Measurements from ENCODE around the gene SAMD11.

SAMD11 gene

DNA sequence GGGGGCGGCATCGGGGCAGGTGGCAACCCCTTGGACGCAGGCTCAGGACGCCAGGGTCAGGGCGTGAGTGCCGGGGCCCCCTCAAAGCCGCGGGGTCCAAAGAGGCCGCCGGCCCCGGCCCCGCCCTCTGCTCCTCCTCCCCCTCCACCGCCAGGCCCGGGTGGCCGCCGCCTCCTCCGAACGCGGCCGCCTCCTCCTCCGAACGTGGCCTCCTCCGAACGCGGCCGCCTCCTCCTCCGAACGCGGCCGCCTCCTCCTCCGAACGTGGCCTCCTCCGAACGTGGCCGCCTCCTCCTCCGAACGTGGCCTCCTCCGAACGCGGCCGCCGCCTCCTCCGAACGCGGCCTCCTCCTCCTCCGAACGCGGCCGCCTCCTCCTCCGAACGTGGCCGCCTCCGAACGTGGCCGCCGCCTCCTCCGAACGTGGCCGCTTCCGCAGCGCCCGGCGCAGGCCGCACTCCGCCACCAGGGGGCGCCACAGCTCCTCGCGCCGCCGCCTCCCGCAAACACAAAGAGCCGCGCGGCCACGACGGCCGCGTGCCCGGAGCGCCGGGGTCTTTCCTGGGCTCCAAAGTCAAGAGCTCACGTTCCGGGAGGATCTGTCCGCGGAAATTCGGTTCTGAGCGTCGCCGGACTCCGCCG is 19.3 kb upstream of the SAMD11 start:
- DNase-seq (ENCODE audit: low read depth): peak; percentile 75

DNA sequence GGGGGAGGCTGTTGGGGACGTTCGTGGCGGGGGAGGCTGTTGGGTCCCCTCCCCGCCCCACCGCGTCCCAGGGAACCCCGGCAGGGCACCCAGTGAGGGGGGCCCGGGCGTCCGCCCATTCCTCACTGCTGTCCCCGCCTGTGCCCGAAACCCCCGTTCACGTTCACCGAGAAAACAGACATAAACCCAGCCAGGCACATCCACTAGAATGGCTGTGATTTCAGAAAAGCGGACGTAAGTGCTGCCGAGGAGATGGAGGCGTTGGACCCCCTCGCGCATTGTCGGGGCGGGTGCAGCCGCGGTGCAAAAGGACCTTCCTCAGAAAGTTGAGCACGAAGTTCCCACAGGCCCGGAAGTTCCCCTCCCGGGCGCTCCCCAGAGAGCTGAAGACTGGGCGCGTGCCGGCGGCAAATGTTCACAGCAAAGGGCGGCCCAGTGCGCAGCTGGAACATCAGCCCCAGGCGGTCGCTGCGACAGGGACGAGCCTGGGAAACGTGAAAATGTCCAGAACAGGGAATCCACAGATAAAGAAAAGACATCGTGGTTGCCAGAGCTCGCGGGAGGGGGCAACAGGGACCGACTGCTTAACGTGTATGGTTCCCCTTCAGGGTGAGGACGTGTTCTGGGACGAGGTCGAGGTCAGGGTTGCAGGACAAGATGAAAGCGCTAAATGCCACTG is 18.5 kb upstream of the SAMD11 start:
- DNase-seq (ENCODE audit: low read depth): no peak

GRCh38 chr1:905811-906599 is 17.7 kb upstream of the SAMD11 start:
- no peak for DNase-seq (ENCODE audit: low read depth)

DNA sequence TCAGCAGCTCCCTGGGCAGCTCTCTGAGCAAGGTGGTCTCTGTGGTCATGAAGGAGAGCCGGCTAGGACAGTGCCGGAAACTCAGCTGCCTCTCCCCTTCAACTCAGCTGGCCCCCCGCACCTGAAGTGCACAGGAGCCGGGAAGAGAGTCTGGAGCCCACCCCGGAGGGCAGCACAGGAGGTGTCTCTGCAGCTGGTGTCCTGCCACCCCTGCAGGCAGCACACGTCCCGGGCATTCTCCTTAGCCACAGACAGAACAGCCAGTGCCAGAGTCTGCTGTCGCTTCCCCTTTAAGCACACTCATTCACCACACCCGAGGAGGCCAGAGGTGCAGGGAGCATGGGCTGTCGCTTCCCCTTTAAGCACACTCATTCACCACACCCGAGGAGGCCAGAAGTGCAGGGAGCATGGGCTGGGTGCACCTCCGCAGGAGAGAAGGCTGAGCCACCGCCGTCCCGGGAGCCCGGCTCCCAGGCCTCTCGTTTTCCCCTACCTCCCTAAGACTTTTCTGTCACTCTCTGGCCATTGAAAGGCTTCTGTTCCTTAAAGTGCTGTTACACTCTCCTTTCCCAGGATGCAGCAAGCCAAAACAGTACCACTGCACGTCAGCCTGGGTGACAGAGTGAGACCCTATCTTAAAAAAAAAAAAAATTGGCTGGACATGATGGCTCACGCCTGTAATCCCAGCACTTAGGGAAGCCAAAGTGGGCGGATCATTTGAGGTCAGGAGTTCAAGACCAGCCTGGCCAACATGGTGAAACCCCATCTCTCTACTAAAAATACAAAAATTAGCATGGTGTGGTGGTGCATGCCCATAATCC is 16.9 kb upstream of the SAMD11 start:
- peak; percentile 75 for DNase-seq (ENCODE audit: low read depth)

DNA sequence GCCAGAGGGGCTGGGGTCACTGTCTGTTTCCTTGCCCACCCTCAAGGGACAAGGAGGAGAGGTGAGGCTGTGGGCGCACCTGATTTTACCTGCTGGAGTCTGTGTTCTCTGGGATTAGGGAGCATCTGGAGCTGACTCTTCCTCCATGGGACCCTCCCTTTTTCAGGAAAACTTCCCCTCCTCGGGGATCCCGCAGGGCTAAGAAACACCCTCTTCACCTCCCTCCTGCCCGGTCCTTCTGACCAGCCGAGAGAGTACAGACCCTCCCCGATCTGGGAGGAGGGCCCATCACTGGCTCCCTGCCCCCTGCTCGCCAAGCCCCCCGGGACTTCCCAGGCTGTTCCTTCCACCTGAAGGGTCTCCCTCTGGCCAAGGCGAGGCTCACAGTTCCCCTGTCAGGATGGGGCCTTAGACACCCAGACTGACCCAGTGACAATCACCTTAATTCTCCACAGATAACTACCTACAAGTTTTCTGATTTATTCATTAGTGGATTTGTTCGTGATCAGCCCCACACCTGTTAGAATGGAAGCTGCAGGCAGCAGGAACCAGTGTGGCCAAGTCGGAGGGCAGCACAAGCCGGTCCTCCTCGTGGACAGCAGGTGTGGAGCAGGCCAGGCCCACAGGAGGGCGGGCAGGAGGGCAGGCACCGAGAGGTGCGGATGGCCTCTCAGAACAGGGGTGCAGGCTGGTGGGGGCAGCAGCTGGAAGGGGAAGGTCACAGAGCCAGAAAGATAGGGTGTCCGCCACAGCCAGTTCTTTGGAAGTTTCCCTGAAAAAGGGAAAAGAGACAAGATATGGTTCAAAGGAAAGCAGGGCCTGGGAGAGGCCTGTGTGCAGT is 15.9 kb upstream of the SAMD11 start:
- no peak for DNase-seq (ENCODE audit: low read depth)

- no peak for DNase-seq (ENCODE audit: low read depth)
Measured at GRCh38 chr1:908661-909060, 15.1 kb upstream of the SAMD11 start.

GRCh38 chr1:909861-910310 is 13.8 kb upstream of the SAMD11 start:
- DNase-seq (ENCODE audit: low read depth): no peak

DNA sequence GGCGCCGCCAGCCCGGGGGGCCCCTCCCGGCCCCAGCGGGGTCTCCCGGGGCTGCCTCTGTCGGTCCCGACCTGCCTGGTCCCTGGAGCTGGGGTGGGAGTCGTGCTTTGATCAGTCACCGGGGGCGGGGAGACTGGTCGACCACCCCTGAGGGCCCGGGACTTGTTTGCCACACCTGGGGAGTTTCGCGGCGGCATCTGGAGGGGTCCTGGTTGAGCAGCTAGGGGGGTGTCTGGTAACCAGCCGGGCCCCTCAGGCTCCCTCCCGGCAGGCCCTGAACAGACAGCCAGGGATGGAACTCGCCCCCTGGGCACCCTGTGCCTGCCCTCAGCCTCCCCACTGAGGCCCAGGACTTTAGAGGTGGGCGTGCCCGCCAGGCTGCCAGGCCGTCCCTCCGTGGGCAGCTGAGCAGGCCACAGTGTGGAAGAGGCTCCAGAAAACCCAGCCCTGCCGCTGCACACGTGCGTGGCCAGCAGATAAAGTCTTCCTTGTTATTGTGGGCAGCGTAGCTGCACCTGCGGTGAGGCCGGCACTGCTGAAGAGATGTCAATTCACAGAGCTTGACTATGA is 13.3 kb upstream of the SAMD11 start:
- no peak for DNase-seq (ENCODE audit: low read depth)

DNA sequence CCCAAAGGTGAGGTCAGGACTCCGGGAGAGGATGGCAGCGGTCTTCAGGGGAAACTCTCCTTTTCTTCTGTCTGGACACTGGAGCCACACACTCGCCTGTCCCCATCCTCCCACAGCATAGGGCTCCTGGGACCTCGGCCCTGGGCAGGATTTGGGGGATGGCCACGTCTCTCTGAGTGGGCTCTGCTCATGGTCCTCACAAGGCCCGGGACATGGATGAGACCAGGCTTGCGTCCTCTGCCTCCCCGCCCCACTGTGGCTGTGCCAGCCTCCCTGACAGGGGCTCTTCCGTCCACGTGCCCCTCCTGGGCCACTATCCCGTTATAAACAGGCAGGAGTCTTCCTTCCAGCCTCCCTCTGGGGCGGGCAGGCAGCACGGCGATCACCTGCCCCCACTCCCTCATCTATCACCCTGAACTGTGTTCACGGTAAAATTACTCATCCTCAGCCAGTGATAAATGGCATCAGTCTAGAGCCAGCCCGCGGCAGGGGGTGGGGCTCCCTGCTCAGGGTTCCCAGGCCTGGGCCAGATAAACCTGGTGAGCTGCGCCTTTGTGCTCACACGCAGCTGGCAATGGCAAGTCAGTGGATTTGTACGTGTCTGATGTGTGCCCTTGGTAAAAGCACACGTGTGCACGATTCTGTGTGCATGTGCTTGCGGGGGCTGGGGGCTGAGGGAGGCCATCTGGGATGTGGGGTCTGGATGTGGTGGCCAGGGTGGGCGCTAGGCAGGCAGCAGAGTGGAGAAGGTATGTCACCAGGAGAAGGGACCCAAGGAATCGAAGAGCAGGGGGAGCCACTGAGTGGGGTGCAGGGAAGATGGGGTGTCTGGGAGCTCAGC is 12.6 kb upstream of the SAMD11 start:
- DNase-seq (ENCODE audit: low read depth): peak; percentile 64

DNA sequence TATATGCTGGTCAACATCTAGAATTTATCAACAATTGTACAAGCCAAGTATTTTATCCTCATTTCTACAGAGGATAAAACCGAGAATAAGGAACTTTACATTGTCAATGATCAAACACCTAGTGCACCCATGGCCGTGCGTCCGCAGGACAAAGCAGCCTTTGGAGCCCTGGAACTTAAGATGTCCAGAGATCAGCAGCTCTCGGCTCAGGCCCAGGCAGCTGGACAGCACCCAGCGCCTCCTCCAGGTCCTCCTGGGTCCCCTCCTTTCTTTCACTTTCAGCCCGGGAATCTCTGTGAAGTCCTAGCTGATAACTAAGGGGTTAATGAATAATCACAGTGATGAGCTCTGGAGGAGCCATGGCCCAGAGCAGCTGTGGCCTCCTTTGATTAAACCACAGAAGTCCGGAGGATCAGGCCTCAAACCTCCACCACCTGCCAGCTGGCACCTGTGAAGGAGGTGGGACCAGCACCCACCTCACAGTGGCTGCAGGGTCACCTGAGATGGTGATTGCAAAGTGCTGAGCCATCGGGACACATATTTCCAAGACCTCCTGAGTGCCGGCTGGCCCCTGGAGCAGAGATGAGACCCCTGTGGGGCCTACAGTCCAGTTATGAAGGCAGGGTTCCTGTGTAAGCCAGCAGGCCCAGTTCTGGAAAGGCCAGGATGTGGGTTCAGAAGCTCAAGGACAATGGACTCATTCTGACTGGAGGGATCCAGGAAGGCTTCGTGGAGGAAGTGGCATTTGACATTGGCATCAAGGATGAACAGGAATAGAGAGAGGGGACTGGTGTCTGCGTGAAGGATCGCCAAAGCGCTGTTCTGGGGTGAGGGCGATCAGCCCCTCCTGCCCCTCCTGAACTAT is 11.6 kb upstream of the SAMD11 start:
- DNase-seq (ENCODE audit: low read depth): no peak

- peak; percentile 33 for DNase-seq (ENCODE audit: low read depth)
Measured at GRCh38 chr1:912740-913301, 10.9 kb upstream of the SAMD11 start.

DNA sequence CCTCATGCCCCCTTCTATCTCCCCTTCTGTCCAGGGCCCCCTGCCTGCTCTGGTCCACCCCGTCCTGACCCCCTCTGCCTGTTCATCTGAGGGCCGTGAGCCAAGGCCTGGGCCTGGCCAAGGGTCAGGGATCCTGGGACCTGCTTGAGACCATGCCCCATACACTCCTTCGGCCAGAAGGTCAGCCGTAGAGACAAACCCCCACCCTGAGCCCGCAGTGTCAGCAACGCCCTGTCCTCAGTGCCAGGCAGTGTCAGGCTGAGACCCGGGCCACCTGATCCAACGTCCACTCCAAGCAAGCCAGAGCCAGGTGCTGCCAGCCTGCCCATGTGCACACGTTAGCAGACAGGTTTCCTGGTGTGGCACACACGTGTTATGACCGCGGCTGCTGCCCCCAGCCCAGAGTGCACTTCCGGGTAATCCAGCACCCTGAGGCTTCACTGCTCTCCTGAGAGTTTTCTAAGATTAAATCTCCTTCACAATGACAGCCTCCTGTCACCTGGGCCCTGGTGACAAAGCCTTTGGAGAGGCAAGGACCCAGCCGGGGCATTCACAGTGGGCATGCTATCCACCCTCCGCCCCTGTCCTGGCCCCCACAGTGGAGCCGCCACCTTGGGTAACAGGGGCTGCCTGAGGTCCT is 10.1 kb upstream of the SAMD11 start:
- no peak for DNase-seq (ENCODE audit: low read depth)

DNA sequence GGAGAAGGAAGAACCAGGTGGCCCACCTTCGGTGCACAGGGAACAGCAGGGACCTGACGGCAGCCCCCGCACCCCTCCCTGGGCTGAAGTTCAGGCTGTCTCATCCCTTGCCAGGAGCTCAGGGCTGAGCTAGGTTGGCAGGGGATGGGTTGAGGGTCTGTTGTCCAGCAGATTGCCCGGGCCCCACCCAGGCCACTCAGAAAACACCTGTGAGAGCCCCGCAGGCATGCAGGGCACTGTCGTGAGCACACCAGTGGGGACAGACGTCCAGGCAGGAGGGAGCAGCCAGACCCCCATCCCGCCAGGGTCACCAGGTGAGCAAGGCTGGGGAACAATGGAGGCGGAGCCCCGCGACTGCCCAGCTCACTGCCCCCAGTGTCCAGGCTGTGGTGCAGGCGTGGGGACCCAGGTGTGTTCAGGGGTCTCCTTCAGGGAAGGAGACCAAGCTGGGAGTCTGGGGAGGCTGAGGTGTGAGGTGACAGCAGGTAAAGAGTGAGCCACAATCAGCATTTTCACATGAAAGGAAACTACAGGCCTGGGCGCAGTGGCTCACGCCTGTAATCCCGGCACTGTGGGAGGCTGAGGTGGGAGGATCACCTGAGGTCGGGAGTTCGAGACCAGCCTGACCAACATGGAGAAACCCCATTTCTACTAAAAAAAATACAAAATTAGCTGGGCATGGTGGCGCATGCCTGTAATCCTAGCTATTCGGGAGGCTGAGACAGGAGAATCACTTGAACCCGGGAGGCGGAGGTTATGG is 9.4 kb upstream of the SAMD11 start:
- DNase-seq (ENCODE audit: low read depth): no peak

DNA sequence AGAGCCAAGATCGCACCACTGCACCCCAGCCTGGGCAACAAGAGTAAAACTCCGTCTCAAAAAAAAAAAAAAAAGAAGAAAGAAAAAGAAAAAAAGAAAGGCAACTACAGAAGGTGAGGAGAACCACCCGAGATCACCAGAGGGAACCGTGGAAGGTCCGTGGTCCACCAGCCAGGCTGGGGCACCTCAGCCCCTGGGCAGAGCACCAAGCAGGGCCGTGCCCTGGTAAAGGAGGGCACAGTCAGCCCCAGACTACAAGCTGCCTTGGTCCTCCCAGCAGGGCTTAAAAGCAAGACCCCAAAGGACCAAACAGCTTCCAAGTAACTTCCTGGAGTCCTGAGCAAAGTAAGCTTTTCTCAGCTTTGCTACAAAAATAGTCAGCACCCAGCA is 8.8 kb upstream of the SAMD11 start:
- no peak for DNase-seq (ENCODE audit: low read depth)

DNA sequence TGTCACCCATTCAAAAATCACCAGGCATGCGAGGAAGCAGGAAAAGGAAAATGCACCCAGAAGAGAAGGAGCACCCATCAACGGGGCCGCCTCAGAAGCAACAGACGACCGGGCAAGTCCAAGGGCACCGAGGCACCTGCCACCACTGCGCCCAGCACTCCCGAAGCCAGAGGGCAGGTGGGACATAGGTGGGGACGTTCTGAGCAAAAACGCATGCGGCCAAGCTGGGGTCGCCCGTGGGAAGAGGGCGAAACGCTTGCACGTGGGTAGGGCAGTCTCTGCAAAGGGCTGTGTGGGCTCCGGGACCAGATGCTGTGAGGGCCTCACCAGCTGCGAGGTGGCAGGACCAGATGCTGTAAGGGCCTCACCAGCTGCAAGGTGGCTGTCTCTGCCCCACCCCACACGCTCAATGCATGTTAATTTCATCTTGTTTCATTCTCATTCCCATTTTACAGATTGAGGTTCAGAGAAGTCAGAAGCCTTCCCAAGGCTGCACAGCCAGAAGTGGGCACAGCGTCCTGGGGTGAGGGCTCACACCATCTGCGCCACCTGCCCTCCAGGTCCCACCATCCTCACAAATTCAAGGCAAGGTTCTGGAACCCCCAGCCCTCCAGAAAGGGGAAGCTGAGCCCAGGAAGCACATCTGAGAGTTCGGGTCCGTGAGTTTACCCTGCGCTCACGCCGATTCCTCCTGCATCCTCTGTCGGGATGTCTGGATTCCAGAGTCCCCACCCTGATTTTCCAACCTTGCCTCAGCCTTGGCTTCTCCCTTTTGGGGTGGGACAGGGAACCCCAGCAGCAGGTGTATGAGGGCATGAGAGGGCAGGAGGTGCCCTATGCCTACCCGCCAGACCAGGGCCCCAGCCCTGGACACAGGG is 8.2 kb upstream of the SAMD11 start:
- DNase-seq (ENCODE audit: low read depth): no peak
